Mesenchymal stem cell (in vitro differentiated cells and primary cell): ENCODE measurements around the gene ABCA2.

Source experiments
- DNase-seq: peaks from one replicate; pipeline ENCODE4 v3.0.0-alpha.2; 2013
- H2AFZ ChIP-seq: one replicate; pipeline ENCODE4 v1.6.1; 2013; ENCODE audit warnings: low read depth, mild to moderate bottlenecking, control low read depth, inconsistent platforms, low read length, moderate library complexity
- H2AK5ac ChIP-seq: 2 replicates; pipeline ENCODE4 v1.6.1; 2013; ENCODE audit warnings: low read length, moderate library complexity, mild to moderate bottlenecking, inconsistent platforms; ENCODE audit not compliant: severe bottlenecking
- H2BK120ac ChIP-seq: one replicate; pipeline ENCODE4 v1.6.1; 2013; ENCODE audit warnings: low read depth, mild to moderate bottlenecking, inconsistent platforms, low read length, moderate library complexity
- H2BK12ac ChIP-seq, 2 experiments: one replicate each; pipeline ENCODE4 v1.6.1; 2013; ENCODE audit warnings: inconsistent platforms in 2 of 2, low read length in 2 of 2, mild to moderate bottlenecking in 2 of 2, moderate library complexity in 2 of 2, control low read depth in 1 of 2
- H2BK15ac ChIP-seq: one replicate; pipeline ENCODE4 v1.6.1; 2013; ENCODE audit warnings: mild to moderate bottlenecking, low read depth, inconsistent platforms; ENCODE audit not compliant: poor library complexity, severe bottlenecking
- H2BK5ac ChIP-seq: 2 replicates; pipeline ENCODE4 v1.6.1; 2013; ENCODE audit warnings: low read depth, mild to moderate bottlenecking, low read length, control low read depth, inconsistent platforms; ENCODE audit not compliant: poor library complexity, severe bottlenecking
- H3K14ac ChIP-seq, 2 experiments: one replicate each; pipeline ENCODE4 v1.6.1; 2013; ENCODE audit warnings: inconsistent platforms in 2 of 2, low read length in 2 of 2, control low read depth in 1 of 2, mild to moderate bottlenecking in 1 of 2, moderate library complexity in 1 of 2
- H3K18ac ChIP-seq, 2 experiments: one replicate each; pipeline ENCODE4 v1.6.1; 2013; ENCODE audit warnings: inconsistent platforms in 2 of 2, low read length in 2 of 2, control low read depth in 1 of 2, low read depth in 1 of 2, mild to moderate bottlenecking in 1 of 2
- H3K23ac ChIP-seq, 2 experiments: one replicate each; pipeline ENCODE4 v1.6.1; 2013; ENCODE audit warnings: inconsistent platforms in 2 of 2, low read length in 2 of 2, mild to moderate bottlenecking in 2 of 2, moderate library complexity in 2 of 2, control low read depth in 1 of 2
- H3K27ac ChIP-seq: 2 replicates; pipeline ENCODE4 v1.5.1; 2013; ENCODE audit warnings: mild to moderate bottlenecking, moderate library complexity, low read length, control low read depth, inconsistent platforms; ENCODE audit not compliant: poor library complexity, severe bottlenecking
- H3K27me3 ChIP-seq, 2 experiments: 2 replicates each; pipeline versions ENCODE4 v1.6.1 to v1.7.0; 2013; ENCODE audit warnings: low read length in 2 of 2, mild to moderate bottlenecking in 2 of 2, moderate library complexity in 2 of 2, control low read depth in 1 of 2, inconsistent platforms in 1 of 2; ENCODE audit not compliant: control insufficient read depth in 1 of 2, insufficient read depth in 1 of 2
- H3K36me3 ChIP-seq, 2 experiments: 2 replicates each; pipeline versions ENCODE4 v1.6.1 to v1.7.0; 2013; ENCODE audit warnings: low read length in 2 of 2, control low read depth in 1 of 2, inconsistent platforms in 1 of 2, low read depth in 1 of 2, mild to moderate bottlenecking in 1 of 2; ENCODE audit not compliant: insufficient read depth in 2 of 2, control insufficient read depth in 1 of 2
- H3K4ac ChIP-seq, 2 experiments: one replicate each; pipeline ENCODE4 v1.6.1; 2013; ENCODE audit warnings: inconsistent platforms in 2 of 2, low read length in 2 of 2, mild to moderate bottlenecking in 2 of 2, moderate library complexity in 2 of 2, control low read depth in 1 of 2, low read depth in 1 of 2
- H3K4me1 ChIP-seq: 2 replicates; pipeline ENCODE4 v1.6.1; 2013; ENCODE audit warnings: low read depth, low read length, control low read depth; ENCODE audit not compliant: control insufficient read depth, insufficient read depth
- H3K4me2 ChIP-seq: 2 replicates; pipeline ENCODE4 v1.6.1; 2013; ENCODE audit warnings: low read length, mild to moderate bottlenecking, inconsistent platforms; ENCODE audit not compliant: poor library complexity, severe bottlenecking
- H3K4me3 ChIP-seq, 2 experiments: 2 replicates each; pipeline versions ENCODE4 v1.5.1 to v1.7.0; 2013; ENCODE audit warnings: low read length in 2 of 2, mild to moderate bottlenecking in 2 of 2, control low read depth in 1 of 2, low read depth in 1 of 2; ENCODE audit not compliant: insufficient read depth in 1 of 2
- H3K79me1 ChIP-seq: replicated peaks from 2 replicates; pipeline ENCODE4 v1.6.1; 2013; ENCODE audit warnings: mild to moderate bottlenecking, control low read depth, low read length, inconsistent platforms; ENCODE audit not compliant: poor library complexity, severe bottlenecking
- H3K9ac ChIP-seq: 2 replicates; pipeline ENCODE4 v1.7.0; 2013; ENCODE audit warnings: mild to moderate bottlenecking, low read length, moderate library complexity
- H3K9me3 ChIP-seq: 2 replicates; pipeline ENCODE4 v1.7.0; 2013; ENCODE audit warnings: mild to moderate bottlenecking, low read length; ENCODE audit not compliant: control insufficient read depth
- H4K8ac ChIP-seq: one replicate; pipeline ENCODE4 v1.6.1; 2013; ENCODE audit warnings: inconsistent platforms, mild to moderate bottlenecking, low read length, moderate library complexity
- H4K91ac ChIP-seq: one replicate; pipeline ENCODE4 v1.6.1; 2013; ENCODE audit warnings: mild to moderate bottlenecking, low read length, inconsistent platforms
- WGBS: methylation state at CpG from one replicate; pipeline ENCODE4 v1.1.7; 2013; ENCODE audit warnings: mixed read lengths; 5-methylcytosine and 5-hydroxymethylcytosine counted together

The ABCA2 gene

DNA sequence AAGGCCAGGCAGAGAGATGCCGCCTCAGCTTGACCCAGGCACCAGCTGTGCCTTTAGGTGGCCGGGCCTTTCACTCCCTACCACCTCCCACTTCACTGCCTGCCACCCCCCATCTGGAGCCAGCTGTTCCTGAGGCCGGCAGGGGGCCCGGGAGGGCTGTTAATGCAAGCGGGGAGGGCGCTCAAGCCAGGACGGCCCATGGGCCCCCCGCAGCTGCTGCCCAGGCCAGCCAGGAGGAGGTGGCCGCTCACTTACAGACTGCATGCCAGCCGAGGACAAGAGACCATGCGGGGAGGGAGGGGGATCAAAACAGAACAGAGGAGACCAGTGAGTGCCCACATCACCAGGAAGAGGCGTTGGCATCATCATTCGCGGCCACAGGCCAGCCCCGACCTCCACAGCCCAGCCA, 4.5 kb downstream of the ABCA2 start:
- Histone ChIP-seq H3K18ac (no peak overlapping the region), H4K8ac (no peak overlapping the region), H3K27ac (no peak overlapping the region), H2BK5ac (no peak overlapping the region), H3K9me3 (no peaks in the 10 kb centered on the region), H3K4me2 (no peak overlapping the region), H3K9ac (no peak overlapping the region), H2BK120ac (no peak overlapping the region), H2AFZ (no peak overlapping the region), H3K4ac (no peak overlapping the region), H3K36me3 (peaks cover 0 to 21% of the 10 kb centered on the region in 2 experiments), H3K79me1 (no peaks in the 10 kb centered on the region), H3K14ac (no peak overlapping the region), H2BK12ac (no peak overlapping the region), H2AK5ac (no peak overlapping the region), H3K4me1 (peaks cover 33% of the 10 kb centered on the region), H2BK15ac (no peak overlapping the region), H3K23ac (no peak overlapping the region), H4K91ac (peak overlapping the region; percentile 76), H3K4me3 (no peak overlapping the region), H3K27me3 (no peaks in the 10 kb centered on the region)
- DNase-seq, result no peak
- WGBS, result 83% methylated on average over 15 of the region's 15 CpGs

DNA sequence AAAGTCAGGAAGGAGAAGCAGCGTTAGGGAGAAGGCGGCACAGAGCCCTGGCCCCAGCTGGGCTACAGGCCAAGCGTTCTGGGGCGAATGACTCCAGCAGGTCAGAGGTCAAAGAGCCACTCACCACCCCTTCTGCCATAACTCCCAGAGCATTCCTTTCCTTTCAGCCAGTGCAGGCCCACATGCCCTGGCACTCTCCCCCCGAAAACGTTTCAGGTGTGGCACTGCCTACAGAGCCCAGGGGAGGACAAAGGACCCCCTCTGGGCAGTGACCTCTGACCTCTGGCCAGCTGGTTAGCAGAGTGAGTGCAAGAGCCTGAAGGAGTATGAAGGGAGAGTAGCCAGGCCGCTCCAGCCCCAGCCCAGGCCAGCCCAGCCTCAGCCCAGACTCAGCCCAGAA, 4.9 kb downstream of the ABCA2 start:
- Histone ChIP-seq H3K4ac (no peak overlapping the region), H2BK120ac (no peak overlapping the region), H2BK15ac (no peak overlapping the region), H3K79me1 (no peaks in the 10 kb centered on the region), H4K91ac (no peak overlapping the region), H4K8ac (no peak overlapping the region), H3K18ac (no peak overlapping the region), H3K36me3 (peaks cover 0 to 22% of the 10 kb centered on the region in 2 experiments), H2BK12ac (no peak overlapping the region), H3K23ac (no peak overlapping the region), H2AK5ac (no peak overlapping the region), H3K4me3 (no peak overlapping the region), H3K4me1 (peaks cover 30% of the 10 kb centered on the region), H3K14ac (no peak overlapping the region), H2AFZ (no peak overlapping the region), H2BK5ac (no peak overlapping the region), H3K9ac (no peak overlapping the region), H3K4me2 (no peak overlapping the region), H3K27me3 (no peaks in the 10 kb centered on the region), H3K9me3 (no peaks in the 10 kb centered on the region), H3K27ac (no peak overlapping the region)
- DNase-seq, result no peak
- WGBS, result 72% methylated on average over 7 of the region's 7 CpGs

DNA sequence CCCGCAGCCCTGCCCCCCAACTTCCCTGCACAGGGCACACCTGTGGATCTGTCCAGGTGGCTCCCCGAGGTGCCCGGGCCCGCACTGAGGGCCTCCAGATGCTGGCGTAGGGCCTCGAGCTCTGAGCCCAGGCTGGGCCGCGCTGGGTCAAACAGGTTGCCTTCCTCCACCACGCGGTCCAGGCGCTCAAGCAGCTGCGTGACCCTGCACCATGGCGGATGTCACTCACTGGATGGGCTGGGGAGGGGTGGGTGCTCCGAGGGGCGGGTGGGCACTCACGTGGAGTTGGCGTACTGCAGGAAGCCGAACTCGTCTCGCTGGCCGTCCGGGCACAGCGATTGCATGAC, 5.4 kb downstream of the ABCA2 start:
- H2AK5ac ChIP-seq, result no peak overlapping the region
- no peak overlapping the region for H3K4me3 ChIP-seq
- DNase-seq, result no peak
- no peak overlapping the region for H2AFZ ChIP-seq
- no peak overlapping the region for H3K14ac ChIP-seq
- no peaks in the 10 kb centered on the region for H3K79me1 ChIP-seq
- no peak overlapping the region for H3K18ac ChIP-seq
- H2BK120ac ChIP-seq, result no peak overlapping the region
- peaks cover 29% of the 10 kb centered on the region for H3K4me1 ChIP-seq
- WGBS, result 94% methylated on average over 23 of the region's 23 CpGs
- no peak overlapping the region for H4K91ac ChIP-seq
- no peaks in the 10 kb centered on the region for H3K9me3 ChIP-seq
- no peaks in the 10 kb centered on the region for H3K27me3 ChIP-seq
- no peak overlapping the region for H3K23ac ChIP-seq
- H3K4me2 ChIP-seq, result no peak overlapping the region
- H2BK12ac ChIP-seq, result no peak overlapping the region
- H2BK15ac ChIP-seq, result no peak overlapping the region
- H4K8ac ChIP-seq, result no peak overlapping the region
- H3K36me3 ChIP-seq, result peaks cover 0 to 27% of the 10 kb centered on the region in 2 experiments
- no peak overlapping the region for H2BK5ac ChIP-seq
- no peak overlapping the region for H3K4ac ChIP-seq
- H3K27ac ChIP-seq, result no peak overlapping the region
- no peak overlapping the region for H3K9ac ChIP-seq

DNA sequence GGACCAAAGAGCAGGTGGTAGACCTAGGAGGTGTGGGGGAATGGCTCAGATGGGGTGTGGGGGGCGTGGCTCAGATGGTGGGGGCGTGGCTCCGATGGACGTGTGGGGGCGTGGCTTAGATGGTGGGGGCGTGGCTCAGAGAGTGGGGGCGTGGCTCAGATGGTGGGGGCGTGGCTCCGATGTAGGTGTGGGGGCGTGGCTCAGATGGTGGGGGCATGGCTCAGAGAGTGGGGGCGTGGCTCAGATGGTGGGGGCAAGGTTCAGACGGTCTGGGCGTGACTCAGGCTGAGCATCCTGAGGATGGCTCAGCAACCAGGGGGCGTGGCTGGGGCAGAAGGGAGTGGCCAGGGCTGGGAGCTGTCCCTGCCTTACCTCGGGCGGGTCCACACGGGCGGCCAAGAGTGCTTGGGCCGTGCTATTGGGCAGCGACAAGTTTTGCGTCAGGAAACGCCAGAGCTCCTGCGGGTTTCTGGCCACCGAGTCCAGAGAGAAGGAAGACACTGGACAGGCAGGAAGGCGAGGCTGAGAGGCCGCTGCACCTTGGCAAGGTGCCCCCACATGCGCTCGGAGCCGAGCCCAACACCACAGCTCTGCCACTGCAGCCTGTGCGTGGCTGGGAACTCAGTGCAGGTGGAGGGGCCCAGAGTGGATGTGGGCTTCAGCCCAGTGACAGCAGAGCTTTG, 5.9 kb downstream of the ABCA2 start:
- Histone ChIP-seq H3K36me3 (peaks cover 3 to 33% of the 10 kb centered on the region in 2 experiments), H2BK120ac (no peak overlapping the region), H3K4me3 (no peak overlapping the region), H2BK5ac (no peak overlapping the region), H3K27me3 (no peaks in the 10 kb centered on the region), H3K4me1 (peaks cover 24% of the 10 kb centered on the region), H3K79me1 (no peaks in the 10 kb centered on the region), H2AK5ac (no peak overlapping the region), H3K4ac (no peak overlapping the region), H3K14ac (no peak overlapping the region), H3K9ac (no peak overlapping the region), H3K9me3 (no peaks in the 10 kb centered on the region), H2BK15ac (no peak overlapping the region), H3K27ac (no peak overlapping the region), H2BK12ac (no peak overlapping the region), H3K4me2 (no peak overlapping the region), H4K8ac (no peak overlapping the region), H3K23ac (no peak overlapping the region), H4K91ac (no peak overlapping the region), H3K18ac (no peak overlapping the region), H2AFZ (no peak overlapping the region)
- peak; percentile 61 for DNase-seq
- 51% methylated on average over 30 of the region's 30 CpGs for WGBS
